ENCODE measurements around the gene POLE. TPM values are rescaled to one million over a fixed set of nuclear protein-coding genes. Genes with fewer than 3 reads are reported as not detected.

Gene POLE
- total and polyA plus RNA-seq, 4 donors, result 7.6 to 39.2 (median 19.7) TPM

DNA sequence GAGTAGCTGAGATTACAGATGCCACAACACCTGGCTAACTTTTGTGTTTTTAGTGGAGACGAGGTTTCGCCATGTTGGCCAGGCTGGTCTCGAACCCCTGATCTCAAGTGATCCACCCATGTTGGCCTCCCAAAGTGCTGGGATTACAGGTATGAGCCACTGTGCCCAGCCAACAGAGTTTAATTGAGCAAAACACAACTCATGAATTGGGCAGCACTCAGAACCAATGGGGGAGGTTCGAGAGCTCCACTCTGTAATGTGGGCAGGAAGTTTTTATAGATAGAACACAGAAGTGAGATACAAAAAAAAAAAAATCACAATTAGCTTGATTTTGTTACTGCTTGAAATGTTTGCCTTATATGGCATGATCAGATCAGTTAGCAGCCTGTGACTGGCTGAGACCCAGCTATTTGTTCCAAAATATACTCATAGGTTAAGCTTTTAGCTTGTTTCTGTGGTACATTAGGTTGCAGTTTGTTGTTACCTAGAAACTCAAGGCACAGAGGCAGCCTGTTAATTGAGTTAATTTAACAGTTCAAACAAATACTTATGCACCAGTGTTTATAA is 69.9 kb downstream of the POLE start:
- Histone ChIP-seq H3K9me3 (ENCODE audit: control insufficient read depth in 4 of 4, low read length in 3 of 4) (peaks cover 0 to 5% (median 1%) of the 10 kb centered on the region in 4 donors), H3K4me1 (ENCODE audit: control insufficient read depth in 4 of 4, insufficient read depth in 4 of 4, low read length in 3 of 4) (peaks cover 4 to 10% (median 8%) of the 10 kb centered on the region in 4 donors), H3K27me3 (ENCODE audit: control insufficient read depth in 4 of 4, insufficient read depth in 4 of 4, low read length in 3 of 4) (peaks cover 0 to 6% (median 0%) of the 10 kb centered on the region in 4 donors), H3K9ac (ENCODE audit: low read depth in 1 of 2, low read length in 2 of 2) (no peak overlapping the region), H3K36me3 (ENCODE audit: control insufficient read depth in 4 of 4, insufficient read depth in 3 of 4, low read depth in 1 of 4, low read length in 3 of 4) (no peaks in the 10 kb centered on the region), H3K27ac (ENCODE audit: low read depth in 1 of 2, low read length in 2 of 2) (no peak overlapping the region), H3K4me3 (ENCODE audit: low read depth in 1 of 3, low read length in 3 of 3) (no peak overlapping the region)
- TF ChIP-seq JUND (IDR thresholded peaks at IDR 0.05) (no peak), GABPA (IDR thresholded peaks at IDR 0.05 in 1 of 2, conservative IDR thresholded peaks at IDR 0.05 in 1 of 2) (no peak), MAX (IDR thresholded peaks at IDR 0.05) (no peak), EGR1 (IDR thresholded peaks at IDR 0.05; ENCODE audit: low read depth in 2 of 2) (no peak), YY1 (IDR thresholded peaks at IDR 0.05) (no peak)
- no peak for DNase-seq (ENCODE audit: low spot score)
- WGBS, result 81% methylated on average over 4 of the region's 4 CpGs

- H3K27ac ChIP-seq (ENCODE audit: low read depth in 1 of 2, low read length in 2 of 2), result no peak overlapping the region
- no peak overlapping the region for H3K4me3 ChIP-seq (ENCODE audit: low read depth in 1 of 3, low read length in 3 of 3)
- H3K9ac ChIP-seq (ENCODE audit: low read depth in 1 of 2, low read length in 2 of 2), result no peak overlapping the region
- peaks cover 0 to 5% (median 1%) of the 10 kb centered on the region in 4 donors for H3K9me3 ChIP-seq (ENCODE audit: control insufficient read depth in 4 of 4, low read length in 3 of 4)
- peaks cover 4 to 10% (median 8%) of the 10 kb centered on the region in 4 donors for H3K4me1 ChIP-seq (ENCODE audit: control insufficient read depth in 4 of 4, insufficient read depth in 4 of 4, low read length in 3 of 4)
- DNase-seq (ENCODE audit: low spot score), result no peak
- 81% methylated on average over 16 of the region's 16 CpGs for WGBS
- H3K27me3 ChIP-seq (ENCODE audit: control insufficient read depth in 4 of 4, insufficient read depth in 4 of 4, low read length in 3 of 4), result peaks cover 0 to 6% (median 0%) of the 10 kb centered on the region in 4 donors
- no peaks in the 10 kb centered on the region for H3K36me3 ChIP-seq (ENCODE audit: control insufficient read depth in 4 of 4, insufficient read depth in 3 of 4, low read depth in 1 of 4, low read length in 3 of 4)
- TF ChIP-seq RXRA (IDR thresholded peaks at IDR 0.05) (no peak), SP1 (IDR thresholded peaks at IDR 0.05) (no peak), RAD21 (IDR thresholded peaks at IDR 0.05) (no peak), FOXA1 (IDR thresholded peaks at IDR 0.05) (no peak)
These were observed 71.5 kb downstream of the POLE start for GRCh38 chr12:132615579-132616038.

DNA sequence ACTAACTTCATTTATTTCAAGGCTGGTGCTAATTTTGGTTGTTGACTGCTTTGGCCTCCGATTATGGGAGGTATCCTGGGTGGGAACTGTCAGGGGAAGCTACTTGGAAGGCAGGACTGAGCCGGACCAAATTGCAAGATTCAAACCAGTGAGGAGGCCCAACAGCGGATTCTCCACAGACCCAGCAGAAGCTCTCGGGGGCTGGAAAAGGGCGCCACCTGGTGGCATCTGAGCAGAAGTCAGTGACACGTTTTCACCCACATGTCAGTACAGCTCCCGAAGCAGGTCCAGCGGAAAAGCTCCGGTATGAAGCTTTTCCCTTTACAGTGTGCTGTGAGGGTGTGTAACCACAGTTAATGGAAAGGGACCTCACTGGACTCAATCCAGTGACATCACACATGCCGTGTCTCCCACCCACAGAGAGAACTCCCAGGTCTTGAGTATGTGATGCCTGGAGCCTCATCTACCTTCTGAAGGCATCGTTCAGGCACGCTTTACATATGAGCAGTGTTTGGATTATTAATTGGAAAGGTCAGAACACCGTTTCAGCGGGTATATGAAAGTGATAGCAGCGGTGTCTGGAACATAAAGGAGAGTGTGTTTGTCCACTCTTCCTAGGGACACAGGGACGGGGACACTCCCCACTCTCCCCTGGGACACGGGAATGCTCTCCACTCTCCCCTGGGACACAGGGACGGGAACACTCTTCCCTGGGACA is 72.1 kb downstream of the POLE start:
- TF ChIP-seq TAF1 (conservative IDR thresholded peaks at IDR 0.05) (no peak), HNF4A (conservative IDR thresholded peaks at IDR 0.05) (peak in 1 of 2 donors; percentile 6), ZBTB33 (IDR thresholded peaks at IDR 0.05) (no peak), RXRA (IDR thresholded peaks at IDR 0.05) (peak in 1 of 2 donors; percentile 54), SP1 (IDR thresholded peaks at IDR 0.05) (peak; percentile 22), FOXA1 (IDR thresholded peaks at IDR 0.05) (no peak), RAD21 (IDR thresholded peaks at IDR 0.05) (peak; percentile 100)
- TF ChIP-seq, protein P1, sequence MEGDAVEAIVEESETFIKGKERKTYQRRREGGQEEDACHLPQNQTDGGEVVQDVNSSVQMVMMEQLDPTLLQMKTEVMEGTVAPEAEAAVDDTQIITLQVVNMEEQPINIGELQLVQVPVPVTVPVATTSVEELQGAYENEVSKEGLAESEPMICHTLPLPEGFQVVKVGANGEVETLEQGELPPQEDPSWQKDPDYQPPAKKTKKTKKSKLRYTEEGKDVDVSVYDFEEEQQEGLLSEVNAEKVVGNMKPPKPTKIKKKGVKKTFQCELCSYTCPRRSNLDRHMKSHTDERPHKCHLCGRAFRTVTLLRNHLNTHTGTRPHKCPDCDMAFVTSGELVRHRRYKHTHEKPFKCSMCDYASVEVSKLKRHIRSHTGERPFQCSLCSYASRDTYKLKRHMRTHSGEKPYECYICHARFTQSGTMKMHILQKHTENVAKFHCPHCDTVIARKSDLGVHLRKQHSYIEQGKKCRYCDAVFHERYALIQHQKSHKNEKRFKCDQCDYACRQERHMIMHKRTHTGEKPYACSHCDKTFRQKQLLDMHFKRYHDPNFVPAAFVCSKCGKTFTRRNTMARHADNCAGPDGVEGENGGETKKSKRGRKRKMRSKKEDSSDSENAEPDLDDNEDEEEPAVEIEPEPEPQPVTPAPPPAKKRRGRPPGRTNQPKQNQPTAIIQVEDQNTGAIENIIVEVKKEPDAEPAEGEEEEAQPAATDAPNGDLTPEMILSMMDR (IDR thresholded peaks at IDR 0.05; ENCODE audit: low read depth, low read length, missing input control), result peak; percentile 93
- TF ChIP-seq, protein P2, sequence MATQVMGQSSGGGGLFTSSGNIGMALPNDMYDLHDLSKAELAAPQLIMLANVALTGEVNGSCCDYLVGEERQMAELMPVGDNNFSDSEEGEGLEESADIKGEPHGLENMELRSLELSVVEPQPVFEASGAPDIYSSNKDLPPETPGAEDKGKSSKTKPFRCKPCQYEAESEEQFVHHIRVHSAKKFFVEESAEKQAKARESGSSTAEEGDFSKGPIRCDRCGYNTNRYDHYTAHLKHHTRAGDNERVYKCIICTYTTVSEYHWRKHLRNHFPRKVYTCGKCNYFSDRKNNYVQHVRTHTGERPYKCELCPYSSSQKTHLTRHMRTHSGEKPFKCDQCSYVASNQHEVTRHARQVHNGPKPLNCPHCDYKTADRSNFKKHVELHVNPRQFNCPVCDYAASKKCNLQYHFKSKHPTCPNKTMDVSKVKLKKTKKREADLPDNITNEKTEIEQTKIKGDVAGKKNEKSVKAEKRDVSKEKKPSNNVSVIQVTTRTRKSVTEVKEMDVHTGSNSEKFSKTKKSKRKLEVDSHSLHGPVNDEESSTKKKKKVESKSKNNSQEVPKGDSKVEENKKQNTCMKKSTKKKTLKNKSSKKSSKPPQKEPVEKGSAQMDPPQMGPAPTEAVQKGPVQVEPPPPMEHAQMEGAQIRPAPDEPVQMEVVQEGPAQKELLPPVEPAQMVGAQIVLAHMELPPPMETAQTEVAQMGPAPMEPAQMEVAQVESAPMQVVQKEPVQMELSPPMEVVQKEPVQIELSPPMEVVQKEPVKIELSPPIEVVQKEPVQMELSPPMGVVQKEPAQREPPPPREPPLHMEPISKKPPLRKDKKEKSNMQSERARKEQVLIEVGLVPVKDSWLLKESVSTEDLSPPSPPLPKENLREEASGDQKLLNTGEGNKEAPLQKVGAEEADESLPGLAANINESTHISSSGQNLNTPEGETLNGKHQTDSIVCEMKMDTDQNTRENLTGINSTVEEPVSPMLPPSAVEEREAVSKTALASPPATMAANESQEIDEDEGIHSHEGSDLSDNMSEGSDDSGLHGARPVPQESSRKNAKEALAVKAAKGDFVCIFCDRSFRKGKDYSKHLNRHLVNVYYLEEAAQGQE (IDR thresholded peaks at IDR 0.05), result peak; percentile 13
- Histone ChIP-seq H3K9me3 (ENCODE audit: control insufficient read depth in 4 of 4, low read length in 3 of 4) (peaks cover 0 to 5% (median 1%) of the 10 kb centered on the region in 4 donors), H3K27me3 (ENCODE audit: control insufficient read depth in 4 of 4, insufficient read depth in 4 of 4, low read length in 3 of 4) (peaks cover 0 to 6% (median 0%) of the 10 kb centered on the region in 4 donors), H3K4me3 (ENCODE audit: low read depth in 1 of 3, low read length in 3 of 3) (no peak overlapping the region), H3K36me3 (ENCODE audit: control insufficient read depth in 4 of 4, insufficient read depth in 3 of 4, low read depth in 1 of 4, low read length in 3 of 4) (no peaks in the 10 kb centered on the region), H3K9ac (ENCODE audit: low read depth in 1 of 2, low read length in 2 of 2) (no peak overlapping the region), H3K27ac (ENCODE audit: low read depth in 1 of 2, low read length in 2 of 2) (peak overlapping the region in 1 of 2 donors; percentile 22), H3K4me1 (ENCODE audit: control insufficient read depth in 4 of 4, insufficient read depth in 4 of 4, low read length in 3 of 4) (peaks cover 4 to 11% (median 9%) of the 10 kb centered on the region in 4 donors)
- 26% methylated on average over 18 of the region's 18 CpGs for WGBS
- peak; percentile 77 for DNase-seq (ENCODE audit: low spot score)
